ENCODE data around the gene SLC36A1.
"Not testable (repeated sequence)": the region's sequence is repeated elsewhere in the genome, so short reads cannot be mapped to it uniquely, and the experiment has no call there.

The SLC36A1 gene

GRCh38 chr5:151447174-151448037, at the start of gene SLC36A1:
SLC36A1 (plus strand) TSS chr5:151447603; CDS start chr5:151458793, 11,190 bp downstream.
- peak; percentile 84 for DNase-seq

GRCh38 chr5:151405334-151406160, 41.9 kb upstream of the SLC36A1 start:
- no peak for DNase-seq

- no peak for DNase-seq
Observed at GRCh38 chr5:151406322-151406947, 41.0 kb upstream of the SLC36A1 start.

GRCh38 chr5:151408591-151409230, 38.7 kb upstream of the SLC36A1 start:
- peak; percentile 31 for DNase-seq

GRCh38 chr5:151413800-151414199, 33.6 kb upstream of the SLC36A1 start:
- DNase-seq = no peak

- no peak for DNase-seq
Observed at GRCh38 chr5:151414536-151414935, 32.9 kb upstream of the SLC36A1 start.

- no peak for DNase-seq
Observed at GRCh38 chr5:151417712-151418111, 29.7 kb upstream of the SLC36A1 start.

- no peak for DNase-seq
Observed at GRCh38 chr5:151420127-151420526, 27.3 kb upstream of the SLC36A1 start.

GRCh38 chr5:151424892-151425523, 22.4 kb upstream of the SLC36A1 start:
- DNase-seq = no peak

GRCh38 chr5:151426347-151426746, 21.1 kb upstream of the SLC36A1 start:
- DNase-seq = not testable (repeated sequence)

- DNase-seq = no peak
Observed at GRCh38 chr5:151427258-151427657, 20.1 kb upstream of the SLC36A1 start.

GRCh38 chr5:151430731-151431130, 16.7 kb upstream of the SLC36A1 start:
- no peak for DNase-seq

GRCh38 chr5:151431666-151432065, 15.7 kb upstream of the SLC36A1 start:
- DNase-seq = no peak

GRCh38 chr5:151432210-151432609, 15.2 kb upstream of the SLC36A1 start:
- DNase-seq = no peak

- no peak for DNase-seq
Observed at GRCh38 chr5:151434570-151435237, 12.7 kb upstream of the SLC36A1 start.

GRCh38 chr5:151448038-151448985, 909 bp downstream of the SLC36A1 start:
- no peak for DNase-seq

- no peak for DNase-seq
Observed at GRCh38 chr5:151449297-151449696, 1.9 kb downstream of the SLC36A1 start.

- no peak for DNase-seq
Observed at GRCh38 chr5:151449839-151450238, 2.4 kb downstream of the SLC36A1 start.

GRCh38 chr5:151450605-151451004, 3.2 kb downstream of the SLC36A1 start:
- no peak for DNase-seq

Measured in NCI-H2029 treated with DMSO at 0.1 percent for 48 hours (cell line).